Trophoblast cell (in vitro differentiated cells and primary cell): ENCODE measurements around the gene B3GLCT.
A peak's percentile ranks its signal among the peaks of the same experiment; 100 is the strongest.

ENCODE experiments used
- DNase-seq, 2 donors: peaks; one replicate each; pipeline ENCODE4 v3.0.0-alpha.2; 2016
- H2AFZ ChIP-seq: 2 replicates; pipeline ENCODE4 v1.6.1; 2013; ENCODE audit warnings: low read length, moderate library complexity, mild to moderate bottlenecking; ENCODE audit not compliant: insufficient read depth, poor library complexity
- H2AK5ac ChIP-seq: 2 replicates; pipeline ENCODE4 v1.6.1; 2013; ENCODE audit warnings: mild to moderate bottlenecking, low read length
- H2BK120ac ChIP-seq: 2 replicates; pipeline ENCODE4 v1.6.1; 2013; ENCODE audit warnings: low read length, mild to moderate bottlenecking, moderate library complexity; ENCODE audit not compliant: insufficient read depth, poor library complexity
- H2BK12ac ChIP-seq: 2 replicates; pipeline ENCODE4 v1.6.1; 2013; ENCODE audit warnings: mild to moderate bottlenecking, low read length, moderate library complexity
- H2BK5ac ChIP-seq: 2 replicates; pipeline ENCODE4 v1.6.1; 2013; ENCODE audit warnings: low read length, low read depth, moderate library complexity, mild to moderate bottlenecking; ENCODE audit not compliant: poor library complexity
- H3K14ac ChIP-seq: 2 replicates; pipeline ENCODE4 v1.6.1; 2013; ENCODE audit warnings: mild to moderate bottlenecking, low read length
- H3K18ac ChIP-seq: 2 replicates; pipeline ENCODE4 v1.6.1; 2013; ENCODE audit warnings: mild to moderate bottlenecking, low read length
- H3K23ac ChIP-seq: 2 replicates; pipeline ENCODE4 v1.6.1; 2013; ENCODE audit warnings: low read length
- H3K27ac ChIP-seq: 2 replicates; pipeline ENCODE4 v1.5.1; 2013; ENCODE audit warnings: low read depth, mild to moderate bottlenecking, inconsistent platforms, low read length, moderate library complexity
- H3K27me3 ChIP-seq: 2 replicates; pipeline ENCODE4 v1.6.1; 2013; ENCODE audit warnings: inconsistent platforms, mild to moderate bottlenecking, low read length, moderate library complexity; ENCODE audit not compliant: insufficient read depth
- H3K36me3 ChIP-seq, 2 experiments: 1 replicate in 1 of 2; 2 replicates in 1 of 2; pipeline ENCODE4 v1.6.1; 2013; ENCODE audit warnings: low read length in 2 of 2, mild to moderate bottlenecking in 2 of 2, moderate library complexity in 1 of 2; ENCODE audit not compliant: insufficient read depth in 2 of 2, control insufficient read depth in 1 of 2
- H3K4ac ChIP-seq: 2 replicates; pipeline ENCODE4 v1.6.1; 2013; ENCODE audit warnings: low read depth, mild to moderate bottlenecking, low read length, moderate library complexity
- H3K4me1 ChIP-seq, 2 experiments: 1 replicate in 1 of 2; 2 replicates in 1 of 2; pipeline ENCODE4 v1.6.1; 2013; ENCODE audit warnings: low read length in 2 of 2, mild to moderate bottlenecking in 2 of 2, moderate library complexity in 1 of 2; ENCODE audit not compliant: insufficient read depth in 2 of 2, control insufficient read depth in 1 of 2
- H3K4me2 ChIP-seq: 2 replicates; pipeline ENCODE4 v1.6.1; 2013; ENCODE audit warnings: inconsistent platforms, mild to moderate bottlenecking, low read length, moderate library complexity
- H3K4me3 ChIP-seq: 2 replicates; pipeline ENCODE4 v1.5.1; 2013; ENCODE audit warnings: mild to moderate bottlenecking, low read depth, low read length, inconsistent platforms
- H3K79me1 ChIP-seq: one replicate; pipeline ENCODE4 v1.6.1; 2013; ENCODE audit warnings: low read length
- H3K79me2 ChIP-seq: 2 replicates; pipeline ENCODE4 v1.6.1; 2013; ENCODE audit warnings: low read length, mild to moderate bottlenecking; ENCODE audit not compliant: control insufficient read depth, insufficient read depth, poor library complexity
- H3K9ac ChIP-seq: 2 replicates; pipeline ENCODE4 v1.6.1; 2013; ENCODE audit warnings: mild to moderate bottlenecking, low read length
- H3K9me3 ChIP-seq: 2 replicates; pipeline ENCODE4 v1.6.1; 2013; ENCODE audit warnings: low read depth, mild to moderate bottlenecking, control low read depth, inconsistent platforms, low read length; ENCODE audit not compliant: insufficient read depth
- H4K12ac ChIP-seq: 2 replicates; pipeline ENCODE4 v1.6.1; 2013; ENCODE audit warnings: low read depth, mild to moderate bottlenecking, low read length, moderate library complexity
- H4K8ac ChIP-seq: 2 replicates; pipeline ENCODE4 v1.6.1; 2013; ENCODE audit warnings: low read depth, mild to moderate bottlenecking, low read length, moderate library complexity
- H4K91ac ChIP-seq: one replicate; pipeline ENCODE4 v1.6.1; 2013; ENCODE audit warnings: low read depth, mild to moderate bottlenecking, low read length, moderate library complexity
- WGBS: extraction: QIAGEN DNeasy Blood & Tissue Kit; methylation state at CpG from one replicate; pipeline ENCODE4 v1.1.7; 2013; ENCODE audit warnings: missing lambda C conversion rate; ENCODE audit not compliant: insufficient read length, insufficient coverage; ENCODE audit errors: extremely low coverage; 5-methylcytosine and 5-hydroxymethylcytosine counted together

B3GLCT gene

GRCh38 chr13:31349156-31349555, 149.4 kb downstream of the B3GLCT start:
- no peak overlapping the region for H3K4ac ChIP-seq
- no peak overlapping the region for H3K18ac ChIP-seq
- H4K8ac ChIP-seq, result no peak overlapping the region
- H3K4me2 ChIP-seq, result no peak overlapping the region
- H3K23ac ChIP-seq, result no peak overlapping the region
- H3K14ac ChIP-seq, result no peak overlapping the region
- H2AK5ac ChIP-seq, result no peak overlapping the region
- no peak overlapping the region for H2BK5ac ChIP-seq
- WGBS, result no CpG with 5 or more reads among the region's 4 CpGs
- no peaks in the 10 kb centered on the region for H3K4me1 ChIP-seq
- no peaks in the 10 kb centered on the region for H3K79me2 ChIP-seq
- H2AFZ ChIP-seq, result no peak overlapping the region
- H3K36me3 ChIP-seq, result no peaks in the 10 kb centered on the region
- H3K27me3 ChIP-seq, result no peaks in the 10 kb centered on the region
- H4K91ac ChIP-seq, result no peak overlapping the region
- no peak overlapping the region for H4K12ac ChIP-seq
- DNase-seq, result peak; percentile 87 to 91
- H3K9ac ChIP-seq, result no peak overlapping the region
- H2BK120ac ChIP-seq, result no peak overlapping the region
- H2BK12ac ChIP-seq, result no peak overlapping the region
- no peak overlapping the region for H3K4me3 ChIP-seq
- H3K9me3 ChIP-seq, result peaks cover 10% of the 10 kb centered on the region
- H3K79me1 ChIP-seq, result no peaks in the 10 kb centered on the region
- H3K27ac ChIP-seq, result no peak overlapping the region

- H2AK5ac ChIP-seq, result no peak overlapping the region
- no peak overlapping the region for H3K18ac ChIP-seq
- no peak overlapping the region for H4K91ac ChIP-seq
- no peaks in the 10 kb centered on the region for H3K79me1 ChIP-seq
- no peak overlapping the region for H2BK12ac ChIP-seq
- no peak overlapping the region for H2BK5ac ChIP-seq
- H3K9ac ChIP-seq, result no peak overlapping the region
- no peak overlapping the region for H3K4ac ChIP-seq
- H3K4me1 ChIP-seq, result no peaks in the 10 kb centered on the region
- no peaks in the 10 kb centered on the region for H3K27me3 ChIP-seq
- H3K4me2 ChIP-seq, result no peak overlapping the region
- no CpG with 5 or more reads among the region's 5 CpGs for WGBS
- DNase-seq, result peak; percentile 40 to 66
- H3K23ac ChIP-seq, result no peak overlapping the region
- no peaks in the 10 kb centered on the region for H3K79me2 ChIP-seq
- no peak overlapping the region for H2BK120ac ChIP-seq
- H3K36me3 ChIP-seq, result no peaks in the 10 kb centered on the region
- no peak overlapping the region for H2AFZ ChIP-seq
- H3K9me3 ChIP-seq, result peaks cover 17% of the 10 kb centered on the region
- no peak overlapping the region for H3K14ac ChIP-seq
- no peak overlapping the region for H4K12ac ChIP-seq
- H4K8ac ChIP-seq, result no peak overlapping the region
- no peak overlapping the region for H3K27ac ChIP-seq
- no peak overlapping the region for H3K4me3 ChIP-seq
Measured at GRCh38 chr13:31350560-31350959, 150.8 kb downstream of the B3GLCT start.

GRCh38 chr13:31351376-31351775, 151.6 kb downstream of the B3GLCT start:
- Histone ChIP-seq H3K79me2 (no peaks in the 10 kb centered on the region), H3K4ac (no peak overlapping the region), H2AK5ac (no peak overlapping the region), H3K23ac (no peak overlapping the region), H3K4me2 (no peak overlapping the region), H3K9me3 (peaks cover 20% of the 10 kb centered on the region), H3K79me1 (no peaks in the 10 kb centered on the region), H3K27me3 (no peaks in the 10 kb centered on the region), H2BK12ac (no peak overlapping the region), H3K14ac (no peak overlapping the region), H3K4me1 (no peaks in the 10 kb centered on the region), H2AFZ (no peak overlapping the region), H3K9ac (no peak overlapping the region), H2BK120ac (no peak overlapping the region), H3K27ac (no peak overlapping the region), H2BK5ac (no peak overlapping the region), H3K4me3 (no peak overlapping the region), H3K36me3 (no peaks in the 10 kb centered on the region), H4K8ac (no peak overlapping the region), H3K18ac (no peak overlapping the region), H4K91ac (no peak overlapping the region), H4K12ac (no peak overlapping the region)
- WGBS, result no CpG with 5 or more reads among the region's 2 CpGs
- peak in 1 of 2 donors; percentile 48 for DNase-seq

- no peak overlapping the region for H2AK5ac ChIP-seq
- H3K14ac ChIP-seq, result no peak overlapping the region
- DNase-seq, result no peak
- no peak overlapping the region for H3K18ac ChIP-seq
- H3K27ac ChIP-seq, result no peak overlapping the region
- no peak overlapping the region for H3K23ac ChIP-seq
- H3K4me3 ChIP-seq, result no peak overlapping the region
- no peak overlapping the region for H3K4me2 ChIP-seq
- H3K9ac ChIP-seq, result no peak overlapping the region
- no peaks in the 10 kb centered on the region for H3K79me1 ChIP-seq
- no CpG with 5 or more reads among the region's 24 CpGs for WGBS
- no peak overlapping the region for H2BK120ac ChIP-seq
- no peaks in the 10 kb centered on the region for H3K27me3 ChIP-seq
- peaks cover 19% of the 10 kb centered on the region for H3K9me3 ChIP-seq
- no peak overlapping the region for H2AFZ ChIP-seq
- no peak overlapping the region for H2BK5ac ChIP-seq
- H3K4ac ChIP-seq, result no peak overlapping the region
- H4K8ac ChIP-seq, result no peak overlapping the region
- no peak overlapping the region for H4K12ac ChIP-seq
- H4K91ac ChIP-seq, result no peak overlapping the region
- no peaks in the 10 kb centered on the region for H3K4me1 ChIP-seq
- H3K79me2 ChIP-seq, result no peaks in the 10 kb centered on the region
- no peak overlapping the region for H2BK12ac ChIP-seq
- no peaks in the 10 kb centered on the region for H3K36me3 ChIP-seq
Measured at GRCh38 chr13:31352467-31352866, 152.7 kb downstream of the B3GLCT start.
